ENCODE results near the gene TRIAP1.

Gene TRIAP1

DNA sequence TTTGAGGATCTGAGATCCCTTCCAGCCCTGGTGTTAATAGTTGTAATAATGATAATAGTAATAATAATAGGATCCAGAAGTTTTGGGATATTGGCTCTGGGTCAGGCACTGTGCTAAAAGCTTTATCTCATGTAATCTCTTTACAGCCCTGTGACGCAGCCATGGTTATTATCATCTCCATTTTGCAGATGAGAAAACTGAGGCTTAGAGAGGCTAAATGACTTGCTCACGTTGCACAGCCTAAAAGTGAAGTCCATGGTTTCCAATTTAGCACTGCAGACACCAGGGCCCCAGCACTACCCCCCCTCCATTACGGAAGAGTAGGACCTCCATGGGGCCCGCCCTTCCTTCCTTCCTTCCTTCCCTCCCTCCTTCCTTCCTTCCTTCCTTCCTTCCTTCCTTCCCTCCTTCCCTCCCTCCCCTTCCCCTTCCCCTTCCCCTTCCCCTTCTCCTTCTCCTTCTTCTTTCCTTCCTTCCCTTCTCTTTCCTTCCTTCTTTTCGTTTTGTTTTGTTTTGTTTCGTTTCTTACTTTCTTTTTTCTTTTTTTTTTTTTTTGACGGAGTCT is 23.2 kb downstream of the TRIAP1 start:
- no peak for TF ChIP-seq CTCF (IDR thresholded peaks at IDR 0.05; ENCODE audit: poor library complexity, severe bottlenecking)
- Histone ChIP-seq H3K36me3 (ENCODE audit: low read depth) (no peaks in the 10 kb centered on the region), H3K9me3 (ENCODE audit: severe bottlenecking) (no peaks in the 10 kb centered on the region), H3K27me3 (ENCODE audit: insufficient read depth, poor library complexity, severe bottlenecking) (no peaks in the 10 kb centered on the region), H3K4me3 (ENCODE audit: severe bottlenecking) (no peak overlapping the region), H3K27ac (ENCODE audit: poor library complexity, severe bottlenecking) (no peak overlapping the region), H3K4me1 (ENCODE audit: insufficient read depth, poor library complexity, severe bottlenecking) (no peaks in the 10 kb centered on the region)
- no peak for DNase-seq (ENCODE audit: low spot score)
- ATAC-seq (ENCODE audit: low read depth), result no peak

DNA sequence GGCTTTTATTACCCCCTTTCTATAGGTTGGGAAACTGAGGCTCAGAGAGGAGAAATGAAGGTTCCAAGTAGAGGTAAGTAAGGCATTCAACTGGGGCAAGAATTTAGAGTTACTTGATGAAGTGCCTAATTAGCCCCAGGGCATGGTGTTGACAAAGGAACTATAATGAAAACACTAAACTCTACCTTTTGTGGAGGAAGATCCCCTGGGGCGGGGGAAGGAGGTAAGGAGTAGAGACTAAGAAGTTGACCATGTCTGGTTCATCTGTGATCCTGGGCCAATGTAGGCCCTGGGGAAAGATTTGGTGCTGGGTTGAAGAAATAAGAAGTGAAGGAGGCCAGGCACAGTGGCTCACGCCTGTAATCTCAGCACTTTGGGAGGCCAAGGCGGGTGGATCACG is 24.5 kb downstream of the TRIAP1 start:
- H3K27me3 ChIP-seq (ENCODE audit: insufficient read depth, poor library complexity, severe bottlenecking), result no peaks in the 10 kb centered on the region
- no peak for DNase-seq (ENCODE audit: low spot score)
- H3K4me1 ChIP-seq (ENCODE audit: insufficient read depth, poor library complexity, severe bottlenecking), result no peaks in the 10 kb centered on the region
- no peak overlapping the region for H3K4me3 ChIP-seq (ENCODE audit: severe bottlenecking)
- no peak for TF ChIP-seq CTCF (IDR thresholded peaks at IDR 0.05; ENCODE audit: poor library complexity, severe bottlenecking)
- H3K36me3 ChIP-seq (ENCODE audit: low read depth), result no peaks in the 10 kb centered on the region
- no peak overlapping the region for H3K27ac ChIP-seq (ENCODE audit: poor library complexity, severe bottlenecking)
- no peak for ATAC-seq (ENCODE audit: low read depth)
- H3K9me3 ChIP-seq (ENCODE audit: severe bottlenecking), result no peaks in the 10 kb centered on the region

GRCh38 chr12:120417917-120418580 is 28.1 kb downstream of the TRIAP1 start:
- Histone ChIP-seq H3K36me3 (ENCODE audit: low read depth) (no peaks in the 10 kb centered on the region), H3K9me3 (ENCODE audit: severe bottlenecking) (no peaks in the 10 kb centered on the region), H3K27ac (ENCODE audit: poor library complexity, severe bottlenecking) (no peak overlapping the region), H3K4me1 (ENCODE audit: insufficient read depth, poor library complexity, severe bottlenecking) (no peaks in the 10 kb centered on the region), H3K27me3 (ENCODE audit: insufficient read depth, poor library complexity, severe bottlenecking) (no peaks in the 10 kb centered on the region), H3K4me3 (ENCODE audit: severe bottlenecking) (no peak overlapping the region)
- DNase-seq (ENCODE audit: low spot score), result no peak
- no peak for ATAC-seq (ENCODE audit: low read depth)
- no peak for TF ChIP-seq CTCF (IDR thresholded peaks at IDR 0.05; ENCODE audit: poor library complexity, severe bottlenecking)

GRCh38 chr12:120416490-120417216 is 29.5 kb downstream of the TRIAP1 start:
- Histone ChIP-seq H3K4me1 (ENCODE audit: insufficient read depth, poor library complexity, severe bottlenecking) (no peaks in the 10 kb centered on the region), H3K4me3 (ENCODE audit: severe bottlenecking) (no peak overlapping the region), H3K27ac (ENCODE audit: poor library complexity, severe bottlenecking) (no peak overlapping the region), H3K36me3 (ENCODE audit: low read depth) (no peaks in the 10 kb centered on the region), H3K9me3 (ENCODE audit: severe bottlenecking) (no peaks in the 10 kb centered on the region), H3K27me3 (ENCODE audit: insufficient read depth, poor library complexity, severe bottlenecking) (no peaks in the 10 kb centered on the region)
- no peak for TF ChIP-seq CTCF (IDR thresholded peaks at IDR 0.05; ENCODE audit: poor library complexity, severe bottlenecking)
- no peak for ATAC-seq (ENCODE audit: low read depth)
- DNase-seq (ENCODE audit: low spot score), result no peak

Data from RWPE2 (cell line).